IMR-90 (cell line): ENCODE data around the gene GRID1. TPM values are rescaled to one million over a fixed set of nuclear protein-coding genes. Genes with fewer than 3 reads are reported as not detected.

Experiments used
- ATAC-seq: fragments of 200-7000 bp; cut with Tn5 transposase; 2 replicates; pipeline ENCODE4 v1.9.1; 2020; ENCODE audit warnings: low read depth, mild to moderate bottlenecking, moderate library complexity
- BruUV-seq: library from RNA; stranded (reverse); fragments of 400-500 nt; replicated peaks from 2 replicates; lab custom pipeline; 2021; lab: Mats Ljungman, UMichigan
- CTCF ChIA-PET: fragments of 300-600 bp; formaldehyde crosslinking; extraction: SDS; loops from one replicate; lab custom pipeline; 2021; ENCODE audit warnings: antibody characterized with exemption; lab: Yijun Ruan, JAX
- POLR2A ChIA-PET: fragments of 300-600 bp; sonication (Branson Sonifier 250); formaldehyde crosslinking; loops from one replicate; lab custom pipeline; 2022; ENCODE audit warnings: antibody characterized with exemption; ENCODE audit not compliant: unreplicated experiment; lab: Charles Lee
- DNase-seq: peaks from one replicate; pipeline ENCODE4 v3.0.0; 2013
- H2AFZ ChIP-seq: replicated peaks from 2 replicates; pipeline ENCODE3; 2013; ENCODE audit warnings: low read length, mild to moderate bottlenecking; ENCODE audit not compliant: poor library complexity
- H2AK5ac ChIP-seq: 2 replicates; pipeline ENCODE4 v1.6.1; 2013; ENCODE audit warnings: low read depth, low read length, inconsistent platforms
- H2AK9ac ChIP-seq: replicated peaks from 2 replicates; pipeline ENCODE3; 2013; ENCODE audit warnings: mild to moderate bottlenecking, low read depth, low read length, moderate library complexity; ENCODE audit not compliant: poor library complexity
- H2BK120ac ChIP-seq: 2 replicates; pipeline ENCODE4 v1.6.1; 2013; ENCODE audit warnings: low read depth, low read length, inconsistent platforms
- H2BK15ac ChIP-seq: 3 replicates; pipeline ENCODE4 v1.6.1; 2013; ENCODE audit warnings: low read depth, low read length, inconsistent platforms
- H2BK20ac ChIP-seq: 2 replicates; pipeline ENCODE4 v1.6.1; 2013; ENCODE audit warnings: low read depth, mild to moderate bottlenecking, inconsistent platforms, low read length, moderate library complexity
- H2BK5ac ChIP-seq: 2 replicates; pipeline ENCODE4 v1.6.1; 2013; ENCODE audit warnings: mild to moderate bottlenecking, low read depth, low read length, inconsistent platforms; ENCODE audit not compliant: poor library complexity, severe bottlenecking
- H3K14ac ChIP-seq: replicated peaks from 2 replicates; pipeline ENCODE4 v1.6.1; 2013; ENCODE audit warnings: low read depth, low read length, inconsistent platforms
- H3K18ac ChIP-seq: 2 replicates; pipeline ENCODE4 v1.6.1; 2013; ENCODE audit warnings: low read depth, low read length, control low read depth
- H3K23ac ChIP-seq: 2 replicates; pipeline ENCODE4 v1.6.1; 2013; ENCODE audit warnings: low read depth, low read length, inconsistent platforms
- H3K27ac ChIP-seq: 2 replicates; pipeline ENCODE4 v1.5.1; 2013; ENCODE audit warnings: mild to moderate bottlenecking, control low read depth, low read length; ENCODE audit not compliant: insufficient read depth
- H3K27me3 ChIP-seq: 2 replicates; pipeline ENCODE4 v1.6.1; 2013; ENCODE audit warnings: low read length; ENCODE audit not compliant: control insufficient read depth, insufficient read depth
- H3K36me3 ChIP-seq: 2 replicates; pipeline ENCODE4 v1.6.1; 2013; ENCODE audit warnings: low read length, mixed read lengths; ENCODE audit not compliant: control insufficient read depth, insufficient read depth
- H3K4ac ChIP-seq: 2 replicates; pipeline ENCODE4 v1.6.1; 2013; ENCODE audit warnings: low read depth, low read length, inconsistent platforms
- H3K4me1 ChIP-seq: 2 replicates; pipeline ENCODE4 v1.6.1; 2013; ENCODE audit warnings: low read length, mixed read lengths; ENCODE audit not compliant: control insufficient read depth, insufficient read depth
- H3K4me2 ChIP-seq: 2 replicates; pipeline ENCODE4 v1.6.1; 2013; ENCODE audit warnings: low read depth, mild to moderate bottlenecking, control low read depth, low read length, moderate library complexity
- H3K4me3 ChIP-seq: 2 replicates; pipeline ENCODE4 v1.5.1; 2013; ENCODE audit warnings: low read depth, mild to moderate bottlenecking, control low read depth, low read length, moderate library complexity; ENCODE audit not compliant: insufficient read depth
- H3K56ac ChIP-seq: 2 replicates; pipeline ENCODE4 v1.6.1; 2013; ENCODE audit warnings: low read length, inconsistent platforms; ENCODE audit not compliant: insufficient read depth; ENCODE audit errors: extremely low read depth
- H3K79me1 ChIP-seq, 2 experiments: 2 replicates each; pipeline ENCODE4 v1.6.1; 2013; ENCODE audit warnings: low read length in 2 of 2, inconsistent platforms in 1 of 2, low read depth in 1 of 2
- H3K9ac ChIP-seq: 2 replicates; pipeline ENCODE4 v1.6.1; 2013; ENCODE audit warnings: low read depth, low read length, control low read depth
- H3K9me1 ChIP-seq: 2 replicates; pipeline ENCODE4 v1.6.1; 2013; ENCODE audit warnings: low read length, inconsistent platforms; ENCODE audit not compliant: insufficient read depth
- H3K9me3 ChIP-seq: 2 replicates; pipeline ENCODE4 v1.6.1; 2013; ENCODE audit warnings: low read length; ENCODE audit not compliant: control insufficient read depth, insufficient read depth
- H4K20me1 ChIP-seq: 2 replicates; pipeline ENCODE4 v1.6.1; 2013; ENCODE audit warnings: low read length, inconsistent platforms; ENCODE audit not compliant: insufficient read depth
- H4K5ac ChIP-seq: 2 replicates; pipeline ENCODE4 v1.6.1; 2013; ENCODE audit warnings: mild to moderate bottlenecking, low read depth, low read length, control low read depth
- H4K8ac ChIP-seq, 2 experiments: 2 replicates each; pipeline ENCODE4 v1.6.1; 2013; ENCODE audit warnings: low read depth in 2 of 2, low read length in 2 of 2, control low read depth in 1 of 2, inconsistent platforms in 1 of 2
- H4K91ac ChIP-seq: 2 replicates; pipeline ENCODE4 v1.6.1; 2013; ENCODE audit warnings: low read depth, low read length, inconsistent platforms; ENCODE audit not compliant: insufficient read depth
- BHLHE40 ChIP-seq: fragments of 150-350 bp; IDR thresholded peaks from 2 replicates; pipeline ENCODE4 v1.6.1; 2016; ENCODE audit warnings: mild to moderate bottlenecking, low read depth, low read length
- CHD1 ChIP-seq: IDR thresholded peaks from 2 replicates; pipeline ENCODE4 v1.6.1; 2012; ENCODE audit warnings: low read depth, low read length, improper control_type of control experiment
- FOS ChIP-seq: fragments of 150-350 bp; IDR thresholded peaks from 2 replicates; pipeline ENCODE4 v1.6.1; 2016; ENCODE audit warnings: low read depth, low read length
- MAFK ChIP-seq: IDR thresholded peaks from 2 replicates; pipeline ENCODE4 v1.6.1; 2012; ENCODE audit warnings: low read depth, low read length, improper control_type of control experiment
- MAZ ChIP-seq: IDR thresholded peaks from 2 replicates; pipeline ENCODE4 v1.6.1; 2012; ENCODE audit warnings: low read depth, mild to moderate bottlenecking, low read length, improper control_type of control experiment, moderate library complexity, borderline replicate concordance
- MXI1 ChIP-seq: IDR thresholded peaks from 2 replicates; pipeline ENCODE4 v1.6.1; 2012; ENCODE audit warnings: low read depth, mild to moderate bottlenecking, low read length, moderate library complexity, borderline replicate concordance
- NFE2L2 ChIP-seq: fragments of 150-350 bp; IDR thresholded peaks from 2 replicates; pipeline ENCODE4 v1.6.1; 2016; ENCODE audit warnings: low read depth, mild to moderate bottlenecking, low read length
- POLR2A ChIP-seq: IDR thresholded peaks from 2 replicates; pipeline ENCODE4 v1.6.1; 2012; ENCODE audit warnings: mild to moderate bottlenecking, low read depth, low read length
- RAD21 ChIP-seq: IDR thresholded peaks from 2 replicates; pipeline ENCODE4 v1.6.1; 2012; ENCODE audit warnings: low read length, improper control_type of control experiment
- RCOR1 ChIP-seq: IDR thresholded peaks from 2 replicates; pipeline ENCODE4 v1.6.1; 2012; ENCODE audit warnings: mild to moderate bottlenecking, low read length, improper control_type of control experiment; ENCODE audit not compliant: insufficient replicate concordance
- RFX5 ChIP-seq: IDR thresholded peaks from 2 replicates; pipeline ENCODE4 v1.8.0; 2012; ENCODE audit warnings: low read depth, mild to moderate bottlenecking, low read length, moderate library complexity
- SMC3 ChIP-seq: fragments of 150-350 bp; IDR thresholded peaks from 2 replicates; pipeline ENCODE4 v1.6.1; 2016; ENCODE audit warnings: low read depth, mild to moderate bottlenecking, antibody characterized with exemption, low read length, moderate library complexity
- WGBS, 2 experiments: methylation state at CpG; one replicate each; pipeline versions ENCODE4 v1.1.5 to v1.1.7; 2013; ENCODE audit warnings: missing lambda C conversion rate in 2 of 2; ENCODE audit not compliant: insufficient read length in 1 of 2; ENCODE audit errors: extremely low coverage in 2 of 2; 5-methylcytosine and 5-hydroxymethylcytosine counted together
- dilution Hi-C: fragments of 300-500 bp; cut with HindIII; formaldehyde crosslinking; loops from one replicate; pipeline ENCODE4 v1.14.3; 2018; ENCODE audit warnings: low sequenced_read_pairs; ENCODE audit not compliant: unreplicated experiment
- in situ Hi-C: fragments of 300-500 bp; cut with MboI; formaldehyde crosslinking; loops from 3 replicates; pipeline ENCODE4 v1.14.3; 2019; ENCODE audit warnings: low sequenced_read_pairs, inconsistent platforms, mixed read lengths
- intact Hi-C: fragments of 100-400 bp; cut with micrococcal nuclease; formaldehyde crosslinking; loops from 2 replicates; pipeline ENCODE4 v1.10.0; 2022
- polyA plus RNA-seq, 3 experiments: library from polyadenylated mRNA; depleted of rRNA; stranded (reverse); fragments of >200 nt; gene quantifications; 2 replicates each; pipeline ENCODE4 v1.2.3, GENCODE V29; 2012; ENCODE audit warnings: low replicate concordance in 1 of 3
- total RNA-seq: library from RNA; depleted of rRNA; stranded (reverse); fragments of >200 nt; gene quantifications from 2 replicates; pipeline ENCODE4 v1.2.3, GENCODE V29; 2012

Gene GRID1
- total and polyA plus RNA-seq, 2 of the 4 experiments (the other 2 are of a cell fraction), result not detected

- Histone ChIP-seq H2AK5ac (no peak overlapping the region), H3K36me3 (no peaks in the 10 kb centered on the region), H4K5ac (no peak overlapping the region), H2BK15ac (no peak overlapping the region), H3K56ac (no peak overlapping the region), H3K9me3 (peaks cover 43% of the 10 kb centered on the region), H2BK5ac (no peak overlapping the region), H4K91ac (no peak overlapping the region), H3K27ac (no peak overlapping the region), H3K27me3 (no peaks in the 10 kb centered on the region), H4K8ac (no peak overlapping the region), H2BK20ac (no peak overlapping the region), H3K18ac (no peak overlapping the region), H3K4me3 (no peak overlapping the region), H2AK9ac (no peak overlapping the region), H3K4ac (no peak overlapping the region), H3K9me1 (no peaks in the 10 kb centered on the region), H3K4me2 (no peak overlapping the region), H2BK120ac (no peak overlapping the region), H3K4me1 (no peaks in the 10 kb centered on the region), H3K23ac (no peak overlapping the region), H3K9ac (no peak overlapping the region), H3K14ac (no peak overlapping the region), H4K20me1 (no peaks in the 10 kb centered on the region), H2AFZ (no peak overlapping the region), H3K79me1 (no peaks in the 10 kb centered on the region)
- dilution Hi-C loops, result no loop called here
- DNase-seq, result no peak
- CTCF ChIA-PET, result no interaction called here
- BruUV-seq, result no TSS peak
- ATAC-seq, result no peak
- in situ Hi-C loops, result no loop called here
- intact Hi-C loops, result no loop called here
- WGBS, 2 experiments, result 35% methylated on average over 4 of the region's 6 CpGs; no CpG with 5 or more reads in 1 of the 2 experiments
- POLR2A ChIA-PET, result no interaction called here
- no peak for TF ChIP-seq FOS
- no peak for TF ChIP-seq SMC3
- no peak for TF ChIP-seq RCOR1
- no peak for TF ChIP-seq MAZ
- TF ChIP-seq RFX5, result no peak
- no peak for TF ChIP-seq BHLHE40
- TF ChIP-seq MAFK, result no peak
- no peak for TF ChIP-seq CHD1
- TF ChIP-seq RAD21, result no peak
- TF ChIP-seq NFE2L2, result no peak
- TF ChIP-seq POLR2A, result no peak
- no peak for TF ChIP-seq MXI1
Observed at GRCh38 chr10:85851934-85852333, 514.7 kb downstream of the GRID1 start.
